PC-9 (cell line): Measurements from ENCODE around the gene CD81.

Experiments
- EZH2 ChIP-seq: fragments of 200-600 bp; sonication (generic); IDR thresholded peaks from 2 replicates; pipeline ENCODE4 v1.8.0; 2017; ENCODE audit warnings: antibody characterized with exemption, low read depth
- TF ChIP-seq, protein P1 (sequence below): fragments of 200-600 bp; sonication (generic); conservative IDR thresholded peaks from 2 replicates; pipeline ENCODE4 v1.6.1; 2017; ENCODE audit warnings: mixed run types, antibody characterized with exemption, mild to moderate bottlenecking, moderate library complexity

GRCh38 chr11:2435288-2436012 is 58.3 kb downstream of the CD81 start:
- no peak for TF ChIP-seq EZH2
- TF ChIP-seq, protein P1, sequence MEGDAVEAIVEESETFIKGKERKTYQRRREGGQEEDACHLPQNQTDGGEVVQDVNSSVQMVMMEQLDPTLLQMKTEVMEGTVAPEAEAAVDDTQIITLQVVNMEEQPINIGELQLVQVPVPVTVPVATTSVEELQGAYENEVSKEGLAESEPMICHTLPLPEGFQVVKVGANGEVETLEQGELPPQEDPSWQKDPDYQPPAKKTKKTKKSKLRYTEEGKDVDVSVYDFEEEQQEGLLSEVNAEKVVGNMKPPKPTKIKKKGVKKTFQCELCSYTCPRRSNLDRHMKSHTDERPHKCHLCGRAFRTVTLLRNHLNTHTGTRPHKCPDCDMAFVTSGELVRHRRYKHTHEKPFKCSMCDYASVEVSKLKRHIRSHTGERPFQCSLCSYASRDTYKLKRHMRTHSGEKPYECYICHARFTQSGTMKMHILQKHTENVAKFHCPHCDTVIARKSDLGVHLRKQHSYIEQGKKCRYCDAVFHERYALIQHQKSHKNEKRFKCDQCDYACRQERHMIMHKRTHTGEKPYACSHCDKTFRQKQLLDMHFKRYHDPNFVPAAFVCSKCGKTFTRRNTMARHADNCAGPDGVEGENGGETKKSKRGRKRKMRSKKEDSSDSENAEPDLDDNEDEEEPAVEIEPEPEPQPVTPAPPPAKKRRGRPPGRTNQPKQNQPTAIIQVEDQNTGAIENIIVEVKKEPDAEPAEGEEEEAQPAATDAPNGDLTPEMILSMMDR = no peak
